Heart right ventricle (tissue), 16 donors: Measurements from ENCODE around the gene HOXA3. TPM values are rescaled to one million over a fixed set of nuclear protein-coding genes. Genes with fewer than 3 reads are reported as not detected.
A peak's percentile ranks its signal among the peaks of the same experiment; 100 is the strongest.

Experiments
- ATAC-seq, 8 donors: fragments of 200-7000 bp; cut with Tn5 transposase; one replicate each; pipeline ENCODE4 v1.9.1; 2020; ENCODE audit warnings: mild to moderate bottlenecking in 8 of 8, moderate library complexity in 8 of 8, moderate number of reproducible peaks in 1 of 8
- DNase-seq, 2 donors: peaks; one replicate each; pipeline ENCODE4 v3.0.0-alpha.2; 2020
- H3K27ac ChIP-seq, 10 donors: fragments of 200-600 bp; sonication (generic) in 2 of 10; one replicate each; pipeline versions ENCODE4 v1.5.0 to v1.8.0; 2020 to 2022; ENCODE audit warnings: mild to moderate bottlenecking in 3 of 10
- H3K27me3 ChIP-seq, 7 donors: fragments of 200-600 bp; one replicate each; pipeline ENCODE4 v1.8.0; 2021 to 2022; ENCODE audit warnings: mild to moderate bottlenecking in 2 of 7
- H3K36me3 ChIP-seq, 9 donors: fragments of 200-600 bp; sonication (generic) in 1 of 9; one replicate each; pipeline versions ENCODE4 v1.5.0 to v1.8.0; 2020 to 2022; ENCODE audit warnings: mild to moderate bottlenecking in 2 of 9
- H3K4me1 ChIP-seq, 9 donors: fragments of 200-600 bp; sonication (generic) in 1 of 9; one replicate each; pipeline versions ENCODE4 v1.5.0 to v1.8.0; 2020 to 2022; ENCODE audit warnings: mild to moderate bottlenecking in 4 of 9
- H3K4me3 ChIP-seq, 10 donors: fragments of 200-600 bp; sonication (generic) in 2 of 10; one replicate each; pipeline versions ENCODE4 v1.5.0 to v1.8.0; 2020 to 2022; ENCODE audit warnings: mild to moderate bottlenecking in 7 of 10, moderate library complexity in 2 of 10
- H3K9me3 ChIP-seq, 11 donors: fragments of 200-600 bp in 10 of 11; sonication (generic) in 2 of 11; one replicate each; pipeline versions ENCODE4 v1.5.0 to v1.8.0; 2013 to 2022; ENCODE audit warnings: mild to moderate bottlenecking in 2 of 11, control low read depth in 1 of 11, moderate library complexity in 1 of 11
- CTCF ChIP-seq, 9 donors: fragments of 200-600 bp; sonication (generic) in 2 of 9; IDR thresholded peaks; one replicate each; pipeline versions ENCODE4 v1.5.0 to v1.8.0; 2021 to 2022; ENCODE audit warnings: antibody characterized with exemption in 9 of 9, mild to moderate bottlenecking in 5 of 9, moderate library complexity in 1 of 9
- WGBS, 2 donors: extraction: QIAGEN DNeasy Blood & Tissue Kit; methylation state at CpG; one replicate each; pipeline ENCODE4 v1.1.7; 2013; ENCODE audit warnings: inconsistent platforms in 1 of 2; 5-methylcytosine and 5-hydroxymethylcytosine counted together
- intact Hi-C, 10 donors: fragments of 100-400 bp; cut with DNase I; formaldehyde crosslinking; loops; one replicate each; pipeline versions ENCODE4 v1.11.1 to v1.14.2; 2022
- polyA plus RNA-seq, 2 donors: library from polyadenylated mRNA; stranded (reverse); fragments of 200-250 nt; gene quantifications; one replicate each; pipeline ENCODE4 v1.2.3, GENCODE V29; 2013
- total RNA-seq, 10 donors: library from RNA; stranded (reverse); fragmentation: NEBNext Ultra II Directional in 3 of 10; extraction: Animal tissue kit (Norgen Biotek cat#: 25700) in 3 of 10; gene quantifications; one replicate each; pipeline versions ENCODE4 v1.2.1 to v1.2.4, GENCODE V29; 2021 to 2023
- donor health status: Arrhythmogenic right ventricular cardiomyopathy.
- donor health status: ischemic (EF 13 %, LVEDD 7.1; RV severe dilation, severe dysfunction).
- donor health status: healthy with polysubstance abuse.
- donor health status: DM: no; HTN: yes; CAD: no.
- donor health status: DM: no; HTN: no; CAD: no.
- donor health status: ischemic (EF 25% LVEDD 6.9; RV normal size, moderate dysfunction).
- donor health status: ischemic (EF 25% LVEDD 5.7; RV mildly dilated, moderate dysfunction).
- donor health status: healthy.
- donor health status: DM: yes; HTN: yes; CAD: no.
- donor health status: Ischemic cardiomyopathy.
- donor health status: ischemic (EF 35%, LVEDD 5.7; RV mildly dilated, moderate dysfunction).
- donor health status: nonischemic (EF 11% LVEDD 7.7; RV severe dilation, severe dysfunction).
- donor health status: DM: yes; HTN: yes; CAD: no.
- donor health status: PGD.
- donor health status: ischemic (EF 29% LVEDD 5.4; RV normal size, mild dysfunction).
- donor health status: nonischemic (EF 23%, LVEDD 6.1; RV moderate dilation, normal function).

The HOXA3 gene
- total and polyA plus RNA-seq, 12 donors: 0.11 to 1.5 (median 0.24) TPM; not detected in 2

GRCh38 chr7:27095050-27095896 is 57.1 kb downstream of the HOXA3 start:
- ATAC-seq (peak in 1 of 8 donors; percentile 24), DNase-seq (no peak)
- Histone ChIP-seq H3K27me3 (peaks cover 17 to 100% (median 100%) of the 10 kb centered on the region in 7 donors), H3K4me3 (peak overlapping the region; percentile 52 to 87 (median 57)), H3K36me3 (no peaks in the 10 kb centered on the region), H3K27ac (peak overlapping the region in 1 of 10 donors; percentile 92), H3K4me1 (peaks cover 0 to 39% (median 27%) of the 10 kb centered on the region in 9 donors), H3K9me3 (no peaks in the 10 kb centered on the region)
- intact Hi-C loops: loop anchor here in 1 of 10 donors (5.0 kb wide), 1 partner anchor 37 kb away; the partner anchor contains the start of gene HOXA4
- TF ChIP-seq CTCF (IDR thresholded peaks at IDR 0.05): no peak
- 3 to 8% methylated on average over 33 of the region's 33 CpGs for WGBS, 2 donors

GRCh38 chr7:27094304-27095049 is 57.9 kb downstream of the HOXA3 start:
- no peak for TF ChIP-seq CTCF (IDR thresholded peaks at IDR 0.05)
- no peak for DNase-seq
- H3K27me3 ChIP-seq: peaks cover 17 to 100% (median 100%) of the 10 kb centered on the region in 7 donors
- WGBS, 2 donors: 14 to 19% methylated on average over 29 of the region's 29 CpGs
- no peak for ATAC-seq
- peaks cover 0 to 39% (median 27%) of the 10 kb centered on the region in 9 donors for H3K4me1 ChIP-seq
- no peak overlapping the region for H3K4me3 ChIP-seq
- no peaks in the 10 kb centered on the region for H3K36me3 ChIP-seq
- no peak overlapping the region for H3K27ac ChIP-seq
- intact Hi-C loops: loop anchor here in 1 of 10 donors (5.0 kb wide), 1 partner anchor 38 kb away; the partner anchor contains the start of gene HOXA4
- H3K9me3 ChIP-seq: no peaks in the 10 kb centered on the region

GRCh38 chr7:27093184-27093895 is 59.0 kb downstream of the HOXA3 start:
- Histone ChIP-seq H3K4me3 (no peak overlapping the region), H3K4me1 (peaks cover 0 to 35% (median 21%) of the 10 kb centered on the region in 9 donors), H3K9me3 (no peaks in the 10 kb centered on the region), H3K27me3 (peaks cover 15 to 100% (median 100%) of the 10 kb centered on the region in 7 donors), H3K36me3 (no peaks in the 10 kb centered on the region), H3K27ac (no peak overlapping the region)
- intact Hi-C loops: no loop called here
- no peak for DNase-seq
- ATAC-seq: no peak
- TF ChIP-seq CTCF (IDR thresholded peaks at IDR 0.05): no peak
- WGBS, 2 donors: 29 to 38% methylated on average over 6 of the region's 6 CpGs

- WGBS, 2 donors: 17 to 45% methylated on average over 1 of the region's 1 CpG
- no peak for TF ChIP-seq CTCF (IDR thresholded peaks at IDR 0.05)
These were observed 59.6 kb downstream of the HOXA3 start for GRCh38 chr7:27092819-27093110.

More at GRCh38 chr7:27092819-27093110, 59.6 kb downstream of the HOXA3 start:
- Histone ChIP-seq H3K9me3 (no peaks in the 10 kb centered on the region), H3K27me3 (peaks cover 15 to 100% (median 100%) of the 10 kb centered on the region in 7 donors), H3K27ac (no peak overlapping the region), H3K4me1 (peaks cover 0 to 35% (median 18%) of the 10 kb centered on the region in 9 donors), H3K4me3 (no peak overlapping the region), H3K36me3 (no peaks in the 10 kb centered on the region)
- intact Hi-C loops: no loop called here
- no peak for DNase-seq
- no peak for ATAC-seq
